Measurements from ENCODE around the gene PRR5. TPM values are rescaled to one million over a fixed set of nuclear protein-coding genes. Genes with fewer than 3 reads are reported as not detected.
A peak's percentile ranks its signal among the peaks of the same experiment; 100 is the strongest.

Gene PRR5
- total RNA-seq, 3 donors from 2014 or later, result 23.7 to 39.5 (median 29.5) TPM

- Histone ChIP-seq H3K27ac (peak overlapping the region; percentile 40 to 60), H3K4me1 (peaks cover 6 to 7% of the 10 kb centered on the region in 2 donors), H3K36me3 (no peaks in the 10 kb centered on the region), H3K9me3 (peaks cover 3% of the 10 kb centered on the region in 2 donors), H3K27me3 (no peaks in the 10 kb centered on the region), H3K4me3 (no peak overlapping the region)
- peak; percentile 63 to 66 for DNase-seq (ENCODE audit: low spot score in 2 of 2)
- intact Hi-C loops (cut with DNase I; ENCODE audit: low total_unique reads), result no loop called here
- TF ChIP-seq POLR2A (IDR thresholded peaks at IDR 0.05) (no peak), POLR2AphosphoS5 (IDR thresholded peaks at IDR 0.05) (no peak)
- TF ChIP-seq, protein P1, sequence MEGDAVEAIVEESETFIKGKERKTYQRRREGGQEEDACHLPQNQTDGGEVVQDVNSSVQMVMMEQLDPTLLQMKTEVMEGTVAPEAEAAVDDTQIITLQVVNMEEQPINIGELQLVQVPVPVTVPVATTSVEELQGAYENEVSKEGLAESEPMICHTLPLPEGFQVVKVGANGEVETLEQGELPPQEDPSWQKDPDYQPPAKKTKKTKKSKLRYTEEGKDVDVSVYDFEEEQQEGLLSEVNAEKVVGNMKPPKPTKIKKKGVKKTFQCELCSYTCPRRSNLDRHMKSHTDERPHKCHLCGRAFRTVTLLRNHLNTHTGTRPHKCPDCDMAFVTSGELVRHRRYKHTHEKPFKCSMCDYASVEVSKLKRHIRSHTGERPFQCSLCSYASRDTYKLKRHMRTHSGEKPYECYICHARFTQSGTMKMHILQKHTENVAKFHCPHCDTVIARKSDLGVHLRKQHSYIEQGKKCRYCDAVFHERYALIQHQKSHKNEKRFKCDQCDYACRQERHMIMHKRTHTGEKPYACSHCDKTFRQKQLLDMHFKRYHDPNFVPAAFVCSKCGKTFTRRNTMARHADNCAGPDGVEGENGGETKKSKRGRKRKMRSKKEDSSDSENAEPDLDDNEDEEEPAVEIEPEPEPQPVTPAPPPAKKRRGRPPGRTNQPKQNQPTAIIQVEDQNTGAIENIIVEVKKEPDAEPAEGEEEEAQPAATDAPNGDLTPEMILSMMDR (IDR thresholded peaks at IDR 0.05), result no peak
Observed at GRCh38 chr22:44765571-44766285, 63.7 kb downstream of the PRR5 start.

- Histone ChIP-seq H3K4me3 (no peak overlapping the region), H3K27me3 (no peaks in the 10 kb centered on the region), H3K36me3 (no peaks in the 10 kb centered on the region), H3K4me1 (no peaks in the 10 kb centered on the region), H3K9me3 (peaks cover 3 to 14% of the 10 kb centered on the region in 2 donors), H3K27ac (no peak overlapping the region)
- TF ChIP-seq, protein P1 (IDR thresholded peaks at IDR 0.05), result no peak
- TF ChIP-seq POLR2A (IDR thresholded peaks at IDR 0.05) (no peak), POLR2AphosphoS5 (IDR thresholded peaks at IDR 0.05) (no peak)
- no peak for DNase-seq (ENCODE audit: low spot score in 2 of 2)
- intact Hi-C loops (cut with DNase I; ENCODE audit: low total_unique reads), result no loop called here
Observed at GRCh38 chr22:44773082-44773481, 71.1 kb downstream of the PRR5 start.

DNA sequence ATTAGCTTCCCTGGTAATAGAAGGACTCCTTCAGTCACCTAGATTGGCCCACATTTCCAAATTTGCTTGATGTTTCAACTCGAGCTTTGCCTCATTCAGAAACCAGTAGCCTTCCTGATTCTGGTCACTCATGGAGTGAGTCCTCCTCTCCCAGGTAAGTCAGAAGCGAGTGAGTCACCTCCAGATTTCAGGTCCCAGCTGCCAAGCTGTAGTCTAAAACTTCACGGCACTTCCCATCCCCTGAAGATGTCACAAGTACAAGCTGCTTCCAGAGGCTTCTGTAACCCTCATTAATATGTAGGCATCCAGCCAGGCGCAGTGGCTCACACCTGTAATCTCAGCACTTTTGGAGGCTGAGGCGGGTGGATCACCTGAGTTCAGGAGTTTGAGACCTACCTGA, 73.9 kb downstream of the PRR5 start:
- TF ChIP-seq POLR2A (IDR thresholded peaks at IDR 0.05) (no peak), POLR2AphosphoS5 (IDR thresholded peaks at IDR 0.05) (no peak)
- TF ChIP-seq, protein P1 (IDR thresholded peaks at IDR 0.05), result no peak
- no peak overlapping the region for H3K27ac ChIP-seq
- H3K27me3 ChIP-seq, result no peaks in the 10 kb centered on the region
- no peak overlapping the region for H3K4me3 ChIP-seq
- H3K4me1 ChIP-seq, result no peaks in the 10 kb centered on the region
- no peaks in the 10 kb centered on the region for H3K36me3 ChIP-seq
- intact Hi-C loops (cut with DNase I; ENCODE audit: low total_unique reads), result no loop called here
- peaks cover 0 to 11% of the 10 kb centered on the region in 2 donors for H3K9me3 ChIP-seq
- no peak for DNase-seq (ENCODE audit: low spot score in 2 of 2)

GRCh38 chr22:44776605-44777363, 74.8 kb downstream of the PRR5 start:
- intact Hi-C loops (cut with DNase I; ENCODE audit: low total_unique reads), result no loop called here
- no peaks in the 10 kb centered on the region for H3K27me3 ChIP-seq
- TF ChIP-seq, protein P1 (IDR thresholded peaks at IDR 0.05), result no peak
- no peak for TF ChIP-seq POLR2AphosphoS5 (IDR thresholded peaks at IDR 0.05)
- TF ChIP-seq POLR2A (IDR thresholded peaks at IDR 0.05), result no peak
- no peaks in the 10 kb centered on the region for H3K4me1 ChIP-seq
- peaks cover 0 to 11% of the 10 kb centered on the region in 2 donors for H3K9me3 ChIP-seq
- DNase-seq (ENCODE audit: low spot score in 2 of 2), result no peak
- no peak overlapping the region for H3K4me3 ChIP-seq
- no peak overlapping the region for H3K27ac ChIP-seq
- H3K36me3 ChIP-seq, result no peaks in the 10 kb centered on the region

GRCh38 chr22:44777364-44777755, 75.4 kb downstream of the PRR5 start:
- H3K36me3 ChIP-seq, result no peaks in the 10 kb centered on the region
- H3K27ac ChIP-seq, result no peak overlapping the region
- no peaks in the 10 kb centered on the region for H3K27me3 ChIP-seq
- no peaks in the 10 kb centered on the region for H3K4me1 ChIP-seq
- TF ChIP-seq POLR2A (IDR thresholded peaks at IDR 0.05) (no peak), POLR2AphosphoS5 (IDR thresholded peaks at IDR 0.05) (no peak)
- TF ChIP-seq, protein P1 (IDR thresholded peaks at IDR 0.05), result no peak
- intact Hi-C loops (cut with DNase I; ENCODE audit: low total_unique reads), result no loop called here
- peaks cover 0 to 11% of the 10 kb centered on the region in 2 donors for H3K9me3 ChIP-seq
- DNase-seq (ENCODE audit: low spot score in 2 of 2), result no peak
- H3K4me3 ChIP-seq, result no peak overlapping the region
